Posterior vena cava (tissue), 2 donors: ENCODE results near the gene GTPBP6. TPM values are rescaled to one million over a fixed set of nuclear protein-coding genes. Genes with fewer than 3 reads are reported as not detected.
A peak's percentile ranks its signal among the peaks of the same experiment; 100 is the strongest.
"Not testable (repeated sequence)": the region's sequence is repeated elsewhere in the genome, so short reads cannot be mapped to it uniquely, and the experiment has no call there.

Experiments used
- DNase-seq: peaks from one replicate; pipeline ENCODE4 v3.0.0-alpha.2; 2020; ENCODE audit warnings: low spot score
- intact Hi-C, 2 donors: fragments of 100-400 bp; cut with DNase I; formaldehyde crosslinking; loops; one replicate each; pipeline versions ENCODE4 v1.14.1 to v1.14.2; 2022 to 2023
- total RNA-seq, 2 donors: library from RNA; stranded (reverse); fragmentation: NEBNext Ultra II Directional; extraction: Animal tissue kit (Norgen Biotek cat#: 25700); gene quantifications; one replicate each; pipeline ENCODE4 v1.2.1, GENCODE V29; 2021
- donor health status: DM: yes; HTN: yes; CAD: no.
- donor health status: DM: yes; HTN: yes; CAD: no.

Gene GTPBP6
- total RNA-seq, 2 donors from 2014 or later = 31.1 to 34.9 TPM

DNA sequence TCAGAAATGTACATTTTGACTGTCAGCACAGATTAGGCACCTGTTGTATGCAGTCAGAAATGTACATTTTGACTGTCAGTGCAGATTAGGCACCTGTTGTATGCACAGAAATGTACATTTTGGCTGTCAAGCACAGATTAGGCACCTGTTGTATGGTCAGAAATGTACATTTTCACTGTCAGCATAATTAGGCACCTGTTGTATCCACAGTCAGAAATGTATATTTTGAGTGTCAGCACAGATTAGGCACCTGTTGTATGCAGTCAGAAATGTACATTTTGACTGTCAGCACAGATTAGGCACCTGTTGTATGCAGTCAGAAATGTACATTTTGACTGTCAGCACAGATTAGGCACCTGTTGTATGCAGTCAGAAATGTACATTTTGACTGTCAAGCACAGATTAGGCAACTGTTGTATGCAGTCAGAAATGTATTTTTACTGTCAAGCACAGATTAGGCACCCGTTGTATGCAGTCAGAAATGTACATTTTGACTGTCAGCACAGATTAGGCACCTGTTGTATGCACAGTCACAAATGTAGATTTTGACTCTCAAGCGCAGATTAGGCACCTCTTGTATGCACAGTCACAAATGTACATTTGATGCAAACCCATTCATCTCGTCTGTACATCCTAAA lies 11.9 kb downstream of the GTPBP6 start:
- DNase-seq, intact Hi-C loops: not testable (repeated sequence)

DNA sequence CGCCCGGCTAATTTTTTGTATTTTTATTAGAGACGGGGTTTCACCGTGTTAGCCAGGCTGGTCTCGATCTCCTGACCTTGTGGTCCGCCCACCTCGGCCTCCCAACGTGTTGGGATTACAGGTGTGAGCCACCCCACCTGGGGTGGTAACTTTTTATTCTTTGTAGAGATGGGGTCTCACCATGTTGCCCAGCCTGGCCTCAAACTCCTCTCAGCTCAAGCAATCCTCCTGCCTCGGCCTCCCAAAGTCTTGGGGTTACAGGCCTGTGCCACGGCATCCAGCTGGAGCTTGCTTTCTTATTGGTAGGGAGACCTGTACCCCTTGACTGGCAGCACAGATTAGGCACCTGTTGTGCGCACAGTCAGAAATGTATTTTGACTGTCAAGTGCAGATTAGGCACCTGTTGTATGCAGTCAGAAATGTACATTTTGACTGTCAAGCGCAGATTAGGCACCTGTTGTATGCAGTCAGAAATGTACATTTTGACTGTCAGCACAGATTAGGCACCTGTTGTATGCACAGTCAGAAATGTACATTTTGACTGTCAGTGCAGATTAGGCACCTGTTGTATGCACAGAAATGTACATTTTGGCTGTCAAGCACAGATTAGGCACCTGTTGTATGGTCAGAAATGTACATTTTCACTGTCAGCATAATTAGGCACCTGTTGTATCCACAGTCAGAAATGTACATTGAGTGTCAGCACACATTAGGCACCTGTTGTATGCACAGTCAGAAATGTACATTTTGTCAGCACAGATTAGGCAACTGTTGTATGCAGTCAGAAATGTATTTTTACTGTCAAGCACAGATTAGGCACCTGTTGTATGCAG lies 12.6 kb downstream of the GTPBP6 start:
- DNase-seq = peak; percentile 22
- intact Hi-C loops = not testable (repeated sequence)

DNA sequence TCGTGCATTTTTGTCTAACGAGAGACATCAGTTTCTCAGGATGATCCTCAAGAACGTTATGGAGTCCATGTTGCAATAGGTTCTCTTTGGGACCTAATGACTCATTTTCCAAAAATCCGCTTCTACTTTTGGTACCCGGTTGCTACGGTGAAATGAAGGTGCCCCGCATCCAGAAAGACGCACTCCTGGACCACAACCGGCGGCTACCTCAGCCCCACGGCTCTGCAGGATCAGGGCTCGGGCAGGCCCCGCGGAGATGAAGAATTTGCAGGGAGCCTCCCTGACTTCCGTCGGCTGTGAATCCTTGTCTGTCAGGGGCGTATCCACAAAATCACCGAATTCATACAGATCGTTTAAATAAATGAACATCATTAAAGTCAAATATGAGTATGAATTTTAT lies 15.6 kb downstream of the GTPBP6 start:
- peak; percentile 18 for DNase-seq
- intact Hi-C loops = no loop called here

DNA sequence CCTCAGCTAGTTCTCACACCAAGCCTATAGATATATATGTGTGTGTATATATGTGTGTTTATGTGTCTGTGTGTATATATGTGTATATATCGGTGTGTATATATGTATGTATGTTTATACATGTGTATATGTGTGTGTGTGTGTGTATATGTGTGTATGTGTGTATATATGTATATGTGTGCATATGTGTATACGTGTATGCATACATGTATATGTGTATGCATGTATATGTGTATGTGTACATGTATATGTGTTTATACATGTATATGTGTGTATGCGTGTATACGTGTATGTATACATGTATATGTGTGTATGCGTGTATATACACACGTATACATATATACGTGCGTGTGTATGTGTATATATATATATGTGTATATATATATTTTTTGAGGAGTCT lies 18.3 kb downstream of the GTPBP6 start:
- intact Hi-C loops = no loop called here
- DNase-seq = no peak

DNA sequence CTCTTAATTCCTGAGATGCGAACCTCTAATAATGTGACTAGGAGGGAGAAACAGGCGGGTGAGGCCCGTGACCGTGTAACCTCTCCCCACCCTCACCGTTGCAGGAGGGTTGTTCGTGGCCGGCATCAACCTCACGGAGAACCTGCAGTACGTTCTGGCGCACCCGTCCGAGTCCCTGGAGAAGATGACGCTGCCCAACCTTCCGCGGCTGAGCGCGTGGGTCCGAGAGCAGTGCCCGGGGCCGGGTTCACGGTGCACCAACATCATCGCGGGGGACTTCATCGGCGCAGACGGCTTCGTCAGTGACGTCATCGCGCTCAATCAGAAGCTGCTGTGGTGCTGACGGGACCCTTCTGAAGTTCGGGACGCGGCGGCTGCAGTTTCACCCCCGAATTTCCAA lies 19.6 kb downstream of the GTPBP6 start:
- intact Hi-C loops = no loop called here
- no peak for DNase-seq

DNA sequence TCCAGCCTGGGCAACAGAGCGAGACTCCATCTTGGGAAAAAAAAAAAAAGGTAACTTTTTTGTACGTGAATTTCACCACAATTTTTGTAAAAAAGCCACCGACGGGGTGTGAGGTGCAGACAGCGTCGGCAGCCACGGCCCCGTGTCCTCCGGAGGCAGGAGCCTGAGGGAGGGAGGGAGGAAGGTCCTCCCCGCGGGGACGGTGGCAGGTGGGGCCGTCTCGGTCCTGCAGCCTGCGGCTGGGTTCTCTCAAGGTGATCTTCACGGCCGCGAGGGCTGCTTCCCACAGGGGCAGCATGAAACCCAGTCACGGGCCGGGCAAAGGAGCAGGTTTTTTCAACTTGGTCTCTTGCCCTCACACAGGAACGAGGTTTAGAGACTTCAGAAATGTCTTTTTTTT lies 23.5 kb downstream of the GTPBP6 start:
- intact Hi-C loops = no loop called here

DNA sequence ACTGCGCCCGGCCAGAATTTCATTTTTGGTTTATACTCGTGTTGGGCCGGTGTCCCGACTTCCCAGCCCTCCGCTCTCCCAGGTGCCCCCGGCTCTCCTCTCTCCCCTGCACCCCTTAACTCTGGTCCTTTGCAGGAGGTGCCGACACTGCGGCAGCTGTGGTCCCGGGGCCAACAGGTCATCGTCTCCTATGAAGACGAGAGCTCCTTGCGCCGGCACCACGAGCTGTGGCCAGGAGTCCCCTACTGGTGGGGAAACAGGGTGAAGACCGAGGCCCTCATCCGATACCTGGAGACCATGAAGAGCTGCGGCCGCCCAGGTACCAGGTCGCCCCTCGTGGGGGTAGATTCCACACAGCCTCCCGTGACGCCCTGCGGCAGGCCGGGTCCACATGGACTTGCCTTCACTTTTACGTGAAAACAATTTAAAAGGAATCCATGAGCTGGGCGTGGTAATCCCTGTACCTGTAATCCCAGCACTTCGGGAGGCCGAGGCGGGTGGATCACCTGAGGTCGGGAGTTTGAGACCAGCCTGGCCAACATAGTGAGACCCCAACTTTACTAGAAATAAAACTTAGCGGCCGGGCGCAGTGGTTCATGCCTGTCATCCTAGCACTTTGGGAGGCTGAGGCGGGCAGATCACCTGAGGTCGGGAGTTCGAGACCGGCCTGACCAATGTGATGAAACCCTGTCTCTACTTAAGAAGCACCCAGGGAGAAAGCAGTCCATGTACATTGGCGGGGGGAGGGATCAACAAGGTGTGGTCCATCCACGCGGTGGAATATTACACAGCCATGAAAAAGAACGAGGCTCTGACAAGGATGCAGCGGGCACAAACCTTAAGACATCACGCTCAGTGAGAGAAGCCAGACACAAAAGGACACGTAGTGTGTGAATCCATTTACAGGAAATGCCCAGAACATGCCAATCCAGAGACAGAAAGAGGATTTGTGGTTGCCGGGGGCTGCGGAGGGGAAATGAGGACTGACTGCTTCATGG lies 25.4 kb downstream of the GTPBP6 start:
- DNase-seq = peak; percentile 64
- intact Hi-C loops = no loop called here

More for the DNA sequence above, 23.5 kb downstream of the GTPBP6 start:
- DNase-seq = peak; percentile 78

DNA sequence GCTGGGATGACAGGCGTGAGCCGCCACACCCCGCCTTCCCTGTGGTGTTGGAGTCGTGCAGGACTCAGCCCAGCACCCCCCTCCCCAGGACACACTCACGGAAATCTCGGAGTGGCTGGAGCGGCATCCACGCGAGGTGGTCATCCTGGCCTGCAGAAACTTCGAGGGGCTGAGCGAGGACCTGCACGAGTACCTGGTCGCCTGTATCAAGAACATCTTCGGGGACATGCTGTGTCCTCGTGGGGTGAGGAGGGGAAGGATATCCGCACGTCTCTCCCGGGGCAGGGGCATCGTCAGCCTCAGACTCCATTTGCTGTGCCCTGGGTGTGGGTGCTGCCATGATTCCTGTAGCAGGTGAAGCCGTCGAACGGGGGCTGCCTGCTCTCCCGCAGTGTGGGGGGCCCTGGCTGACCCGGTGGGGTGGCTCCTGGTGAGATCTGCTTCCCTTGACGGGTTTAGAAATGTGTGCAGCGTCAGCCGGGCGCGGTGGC lies 27.1 kb downstream of the GTPBP6 start:
- intact Hi-C loops = no loop called here
- peak; percentile 66 for DNase-seq

DNA sequence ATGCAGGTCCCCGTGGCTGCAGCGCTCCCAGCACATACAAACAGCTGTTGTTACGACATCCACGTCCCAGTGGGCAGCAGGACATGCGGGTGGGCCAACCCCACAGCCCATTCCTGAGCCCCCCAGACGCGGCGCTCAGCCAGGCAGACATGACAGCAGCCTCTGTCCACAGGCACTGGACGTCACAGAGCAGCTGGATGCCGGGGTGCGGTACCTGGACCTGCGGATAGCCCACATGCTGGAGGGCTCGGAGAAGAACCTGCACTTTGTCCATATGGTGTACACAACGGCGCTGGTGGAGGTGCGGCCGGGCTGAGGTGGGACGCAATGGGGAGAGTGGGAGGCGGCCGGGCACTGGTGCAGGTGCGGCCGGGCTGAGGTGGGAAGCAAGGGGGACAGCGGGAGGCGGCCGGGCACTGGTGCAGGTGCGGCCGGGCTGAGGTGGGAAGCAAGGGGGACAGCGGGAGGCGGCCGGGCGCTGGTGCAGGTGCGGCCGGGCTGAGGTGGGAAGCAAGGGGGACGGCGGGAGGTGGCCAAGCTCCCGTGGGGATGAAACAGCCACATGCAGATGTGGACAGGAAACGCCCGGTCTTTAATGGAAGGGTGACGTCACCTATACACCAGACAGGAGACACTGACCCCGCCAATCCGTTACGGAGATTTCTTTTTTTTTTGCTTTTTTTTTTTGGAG lies 28.0 kb downstream of the GTPBP6 start:
- intact Hi-C loops = no loop called here
- DNase-seq = peak; percentile 72

DNA sequence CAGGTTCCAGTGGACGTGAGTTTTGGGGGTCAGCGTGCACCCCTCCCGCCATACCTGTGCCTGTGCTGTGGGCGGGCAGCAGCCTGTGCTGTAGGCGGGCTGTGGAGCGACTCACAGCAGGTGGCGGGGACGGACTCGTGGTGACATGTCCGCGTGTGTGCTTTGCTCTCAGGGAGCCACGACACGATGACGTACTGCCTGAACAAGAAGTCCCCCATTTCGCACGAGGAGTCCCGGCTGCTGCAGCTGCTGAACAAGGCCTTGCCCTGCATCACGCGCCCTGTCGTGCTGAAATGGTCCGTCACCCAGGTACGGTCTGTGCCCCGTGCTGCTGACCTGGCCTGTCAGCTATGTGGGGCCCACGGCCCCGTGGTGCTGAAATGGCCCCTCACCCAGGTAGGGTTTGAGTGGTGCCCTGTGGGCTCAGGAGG lies 30.0 kb downstream of the GTPBP6 start:
- peak; percentile 71 for DNase-seq
- intact Hi-C loops = no loop called here

DNA sequence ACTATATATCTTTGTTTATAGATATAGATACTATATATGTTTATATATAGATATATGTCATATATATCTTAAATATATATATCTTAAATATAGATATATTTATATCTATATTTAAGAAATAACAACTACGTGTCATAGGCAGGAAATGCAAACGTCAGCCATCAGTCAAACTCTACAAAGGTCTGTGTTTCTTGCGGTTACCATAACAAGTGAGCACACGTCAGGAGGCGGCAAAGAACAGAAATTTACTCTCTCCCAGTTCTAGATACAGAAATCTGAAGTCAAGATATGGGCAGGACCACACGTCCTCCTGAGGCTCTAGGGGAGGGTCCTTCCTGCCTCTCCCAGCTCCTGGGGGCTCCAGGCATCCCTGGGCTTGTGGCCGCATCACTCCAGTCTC lies 30.9 kb downstream of the GTPBP6 start:
- intact Hi-C loops = no loop called here
- DNase-seq = no peak

DNA sequence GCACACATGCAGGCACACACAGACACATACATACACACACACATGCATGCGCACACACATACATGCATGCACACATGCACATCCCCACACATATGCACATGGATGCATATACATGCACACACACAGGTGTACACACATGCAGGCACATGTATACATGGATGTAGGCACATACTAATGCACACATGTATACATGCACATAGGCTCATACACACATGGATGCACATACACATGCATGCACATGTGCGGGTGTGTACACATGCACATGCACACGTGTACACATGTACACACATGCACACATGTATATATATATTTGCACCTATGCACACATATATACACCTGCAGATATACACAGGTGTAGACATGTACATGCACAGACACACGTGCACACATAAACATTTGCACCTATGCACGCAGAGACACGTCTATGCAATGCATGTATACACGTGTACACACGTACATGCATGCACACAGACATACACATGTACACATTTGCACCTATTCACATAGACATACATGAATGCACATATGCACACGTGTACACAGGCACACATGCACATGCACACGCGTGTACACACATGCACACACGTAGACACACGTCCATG lies 33.4 kb downstream of the GTPBP6 start:
- intact Hi-C loops = no loop called here
- peak; percentile 31 for DNase-seq

DNA sequence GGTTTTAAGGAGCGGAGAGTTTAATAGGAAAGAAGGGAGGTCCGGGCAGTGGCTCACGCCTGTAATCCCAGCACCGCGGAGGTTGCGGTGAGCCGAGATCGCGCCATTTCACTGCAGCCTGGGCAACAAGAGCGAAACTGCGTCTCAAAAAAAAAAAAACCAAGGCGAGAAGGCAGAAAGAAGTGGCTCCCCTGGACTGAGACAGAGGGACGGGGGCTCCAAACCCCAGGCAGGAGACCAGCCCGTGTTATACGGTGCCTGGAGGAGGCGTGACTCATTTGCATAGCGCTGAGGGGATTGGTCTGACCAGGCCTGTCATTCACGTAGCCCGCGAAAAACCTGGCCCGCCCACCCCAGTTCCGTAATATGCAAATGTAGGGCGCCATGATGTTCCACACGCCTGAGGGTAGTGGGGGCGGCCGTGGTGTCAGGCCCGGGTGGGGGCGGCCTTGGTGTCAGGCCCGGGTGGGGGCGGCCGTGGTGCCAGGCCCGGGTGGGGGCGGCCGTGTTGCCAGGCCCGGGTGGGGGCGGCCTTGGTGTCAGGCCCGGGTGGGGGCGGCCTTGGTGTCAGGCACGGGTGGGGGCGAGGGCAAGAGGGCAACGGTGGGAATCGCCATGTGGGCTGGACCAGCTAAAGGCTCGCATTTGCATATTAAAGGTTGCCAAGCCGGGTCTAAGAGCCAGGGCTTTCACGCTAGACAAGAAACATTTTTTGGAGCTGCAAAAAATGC lies 35.3 kb downstream of the GTPBP6 start:
- intact Hi-C loops = no loop called here
- peak; percentile 96 for DNase-seq

DNA sequence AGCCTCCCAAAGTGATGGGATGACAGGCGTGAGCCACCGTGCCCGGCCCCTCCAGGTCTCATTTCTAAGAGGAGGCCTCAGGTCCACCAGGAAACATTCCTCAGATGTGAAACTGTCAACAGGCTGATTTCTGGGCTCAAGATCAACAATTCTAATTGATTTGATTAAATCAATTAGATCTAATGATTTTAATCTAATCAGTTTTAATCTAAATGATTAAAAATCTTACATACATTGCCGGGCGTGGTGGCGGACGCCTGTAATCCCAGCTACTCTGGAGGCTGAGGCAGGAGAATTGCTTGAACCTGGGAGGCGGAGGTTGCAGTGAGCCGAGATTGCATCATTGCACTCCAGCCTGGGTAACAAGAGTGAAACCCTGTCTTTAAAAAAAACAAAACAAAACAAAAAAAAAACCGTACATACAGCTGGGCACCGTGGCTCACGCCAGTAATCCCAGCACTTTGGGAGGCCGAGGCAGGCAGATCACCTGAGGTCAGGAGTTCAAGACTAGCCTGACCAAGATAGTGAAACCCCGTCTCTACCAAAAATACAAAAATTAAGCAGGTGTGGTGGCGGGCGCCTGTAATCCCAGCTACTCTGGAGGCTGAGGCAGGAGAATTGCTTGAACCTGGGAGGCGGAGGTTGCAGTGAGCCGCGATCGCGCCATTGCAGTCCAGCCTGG lies 36.5 kb downstream of the GTPBP6 start:
- intact Hi-C loops = not testable (repeated sequence)
- peak; percentile 36 for DNase-seq

DNA sequence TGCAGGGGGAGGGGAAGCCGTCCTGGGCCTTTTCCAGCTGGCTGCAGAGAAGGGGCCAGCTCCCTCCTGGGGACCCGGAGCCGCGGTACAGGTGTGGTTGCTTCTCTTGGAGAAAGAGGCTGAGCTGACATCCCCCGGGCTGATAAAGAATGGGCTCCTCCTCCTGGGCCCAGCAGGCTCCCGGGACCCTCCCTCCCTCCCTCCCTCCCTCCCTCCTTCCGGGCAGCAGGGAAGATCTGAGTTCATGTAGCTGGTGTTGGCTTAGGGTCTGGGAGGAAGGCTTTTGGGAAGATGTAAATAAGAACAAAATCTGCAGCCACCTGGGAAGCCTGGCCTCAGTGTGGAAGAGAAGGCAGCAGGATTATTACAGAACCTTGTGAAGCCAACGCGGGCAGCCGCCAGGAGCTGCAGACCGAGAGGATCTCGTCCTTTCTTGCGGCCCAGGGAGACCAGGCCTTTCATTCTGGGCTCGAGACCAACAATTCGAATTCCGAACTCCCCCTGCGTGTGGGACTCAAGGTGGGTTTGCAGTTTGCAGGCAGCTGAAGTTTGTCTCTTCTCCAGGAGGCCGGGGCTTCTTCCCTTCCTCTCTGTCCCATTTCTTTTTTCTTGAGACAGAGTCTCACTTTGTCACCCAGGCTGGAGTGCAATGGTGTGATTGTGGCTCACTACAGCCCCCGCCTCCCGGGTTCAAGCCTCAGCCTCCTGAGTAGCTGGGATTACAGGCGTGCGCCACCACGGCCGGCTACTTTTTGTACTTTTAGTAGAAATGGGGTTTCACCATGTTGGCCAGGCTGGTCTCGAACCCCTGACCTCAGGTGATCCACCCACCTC lies 37.2 kb downstream of the GTPBP6 start, which contains the start of gene PLCXD1:
Gene PLCXD1, plus strand, starts transcription at position 216 of the 834 bp plus-strand sequence. CDS start 2,807 bp downstream, outside the sequence.
- intact Hi-C loops = no loop called here
- DNase-seq = peak; percentile 52

DNA sequence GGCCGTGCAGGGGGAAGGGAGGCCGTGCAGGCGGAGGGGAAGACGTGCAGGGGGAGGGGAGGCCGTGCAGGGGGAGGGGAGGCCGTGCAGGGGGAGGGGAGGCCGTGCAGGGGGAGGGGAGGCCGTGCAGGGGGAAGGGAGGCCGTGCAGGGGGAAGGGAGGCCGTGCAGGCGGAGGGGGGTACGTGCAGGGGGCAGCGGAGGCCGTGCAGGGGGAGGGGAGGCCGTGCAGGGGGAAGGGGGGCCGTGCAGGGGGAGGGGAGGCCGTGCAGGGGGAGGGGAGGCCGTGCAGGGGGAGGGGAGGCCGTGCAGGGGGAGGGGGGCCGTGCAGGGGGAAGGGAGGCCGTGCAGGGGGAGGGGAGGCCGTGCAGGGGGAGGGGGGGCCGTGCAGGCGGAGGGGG lies 37.9 kb downstream of the GTPBP6 start:
- intact Hi-C loops = not testable (repeated sequence)

More for the DNA sequence above, 37.9 kb downstream of the GTPBP6 start:
- not testable (repeated sequence) for DNase-seq
